Skeletal muscle tissue (tissue), 4 donors: Measurements from ENCODE around the gene SCGN. TPM values are rescaled to one million over a fixed set of nuclear protein-coding genes. Genes with fewer than 3 reads are reported as not detected.

Source experiments
- H3K27ac ChIP-seq: one replicate; pipeline ENCODE4 v1.7.0; 2013; ENCODE audit warnings: mild to moderate bottlenecking, low read depth, low read length, inconsistent platforms
- H3K27me3 ChIP-seq, 3 donors: one replicate each; pipeline ENCODE4 v1.7.0; 2013; ENCODE audit warnings: low read length in 3 of 3; ENCODE audit not compliant: control insufficient read depth in 3 of 3, insufficient read depth in 3 of 3
- H3K36me3 ChIP-seq, 3 donors: one replicate each; pipeline ENCODE4 v1.7.0; 2013; ENCODE audit warnings: low read length in 3 of 3; ENCODE audit not compliant: control insufficient read depth in 3 of 3, insufficient read depth in 3 of 3
- H3K4me1 ChIP-seq, 3 donors: one replicate each; pipeline ENCODE4 v1.7.0; 2013; ENCODE audit warnings: low read length in 3 of 3, mild to moderate bottlenecking in 3 of 3; ENCODE audit not compliant: control insufficient read depth in 3 of 3, insufficient read depth in 3 of 3
- H3K4me3 ChIP-seq, 3 donors: one replicate each; pipeline ENCODE4 v1.7.0; 2013; ENCODE audit warnings: low read length in 3 of 3
- H3K9ac ChIP-seq, 3 donors: one replicate each; pipeline ENCODE4 v1.7.0; 2013; ENCODE audit warnings: low read length in 3 of 3, mild to moderate bottlenecking in 3 of 3, moderate library complexity in 2 of 3, low read depth in 1 of 3
- H3K9me3 ChIP-seq, 3 donors: one replicate each; pipeline ENCODE4 v1.7.0; 2013; ENCODE audit warnings: low read length in 3 of 3; ENCODE audit not compliant: control insufficient read depth in 3 of 3
- total RNA-seq: library from RNA; depleted of rRNA; stranded (reverse); fragments of >200 nt; gene quantifications from one replicate; pipeline ENCODE4 v1.2.3, GENCODE V29; 2014
- donor health status: Osteomylitis.

The SCGN gene
- total RNA-seq, 1 donor from 2014 or later = 1.0 TPM

DNA sequence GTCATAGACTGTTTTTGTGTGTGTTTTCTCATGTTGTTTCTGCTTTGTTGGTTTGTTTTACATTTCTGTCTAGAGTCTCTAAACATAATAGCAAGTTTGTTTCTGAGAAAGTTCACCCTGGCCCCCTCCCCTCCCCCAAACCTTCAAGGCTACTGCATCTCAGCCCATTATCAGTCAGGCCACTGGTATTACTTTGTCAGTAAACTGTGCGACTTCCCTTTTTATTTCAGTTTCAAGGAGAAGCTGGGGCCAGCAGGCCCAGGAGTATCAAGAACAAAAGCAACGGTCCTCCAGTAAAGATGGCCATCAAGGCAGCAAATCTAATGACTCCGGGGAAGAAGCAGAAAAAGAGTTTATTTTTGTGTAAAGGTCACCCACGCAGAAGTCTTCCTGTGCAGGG is 32.8 kb upstream of the SCGN start:
- H3K9ac ChIP-seq = no peak overlapping the region
- no peak overlapping the region for H3K27ac ChIP-seq
- no peaks in the 10 kb centered on the region for H3K36me3 ChIP-seq
- no peaks in the 10 kb centered on the region for H3K27me3 ChIP-seq
- no peaks in the 10 kb centered on the region for H3K4me1 ChIP-seq
- no peak overlapping the region for H3K4me3 ChIP-seq
- H3K9me3 ChIP-seq = no peaks in the 10 kb centered on the region

DNA sequence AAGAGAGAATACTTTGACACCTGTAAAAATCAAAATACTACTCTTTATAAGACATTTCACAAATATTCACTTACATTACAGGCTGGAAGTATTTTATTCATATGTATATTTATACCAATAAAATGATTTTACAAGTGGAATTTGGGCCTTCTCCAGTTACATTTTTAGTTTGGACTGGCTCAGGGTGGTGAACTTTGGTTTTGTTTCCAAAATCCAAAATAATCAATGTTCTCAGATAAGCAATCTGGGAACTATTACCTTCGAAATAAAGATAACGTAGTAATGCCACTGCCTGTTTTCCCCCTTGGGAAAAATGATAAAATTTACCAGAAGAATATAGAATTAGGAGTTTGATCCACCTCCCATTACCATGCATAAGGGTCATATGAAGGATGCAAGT is 31.6 kb upstream of the SCGN start:
- H3K36me3 ChIP-seq = no peaks in the 10 kb centered on the region
- no peaks in the 10 kb centered on the region for H3K9me3 ChIP-seq
- H3K27ac ChIP-seq = no peak overlapping the region
- no peak overlapping the region for H3K9ac ChIP-seq
- no peaks in the 10 kb centered on the region for H3K27me3 ChIP-seq
- no peaks in the 10 kb centered on the region for H3K4me1 ChIP-seq
- H3K4me3 ChIP-seq = no peak overlapping the region

DNA sequence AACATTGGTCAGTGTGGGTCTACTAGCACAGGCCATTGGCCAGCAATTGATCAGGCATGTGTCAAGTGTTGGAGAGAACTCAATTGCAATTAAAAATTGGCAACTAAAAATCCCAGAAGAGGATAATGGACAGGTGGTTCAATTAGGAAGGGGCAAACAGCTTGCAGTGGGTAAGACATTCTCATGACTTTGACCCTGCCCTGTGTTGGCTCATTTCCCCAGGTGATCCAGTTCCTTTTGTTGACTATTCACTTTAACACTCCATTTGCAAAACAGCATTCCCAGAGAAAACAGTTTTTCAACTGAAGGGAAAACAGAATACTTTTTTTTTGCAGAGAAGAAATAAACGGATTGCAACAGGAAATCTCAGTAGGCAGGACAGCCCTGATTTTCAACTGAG is 28.9 kb upstream of the SCGN start:
- H3K9ac ChIP-seq = no peak overlapping the region
- no peaks in the 10 kb centered on the region for H3K9me3 ChIP-seq
- H3K27me3 ChIP-seq = no peaks in the 10 kb centered on the region
- H3K36me3 ChIP-seq = no peaks in the 10 kb centered on the region
- H3K27ac ChIP-seq = no peak overlapping the region
- no peaks in the 10 kb centered on the region for H3K4me1 ChIP-seq
- no peak overlapping the region for H3K4me3 ChIP-seq

DNA sequence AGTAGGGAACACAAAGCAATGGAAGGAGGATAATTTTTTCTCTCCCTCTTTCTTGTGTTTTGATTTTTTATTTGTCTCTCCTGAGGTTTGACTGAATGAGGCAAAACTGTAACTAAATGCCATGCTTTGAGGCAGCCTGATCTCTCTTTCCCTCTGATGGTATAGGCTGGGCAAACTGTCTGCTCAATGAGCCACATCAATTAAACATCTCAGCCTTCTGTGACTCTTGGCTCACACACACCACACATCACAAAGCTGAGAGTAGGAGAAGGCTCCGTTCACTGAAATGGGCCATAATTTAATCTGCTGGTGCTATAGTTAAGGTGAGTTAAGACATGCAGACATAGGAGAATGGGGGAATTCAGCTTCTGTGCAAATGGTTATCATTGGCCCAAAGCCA is 28.1 kb upstream of the SCGN start:
- no peaks in the 10 kb centered on the region for H3K36me3 ChIP-seq
- no peaks in the 10 kb centered on the region for H3K4me1 ChIP-seq
- no peak overlapping the region for H3K9ac ChIP-seq
- no peaks in the 10 kb centered on the region for H3K27me3 ChIP-seq
- no peaks in the 10 kb centered on the region for H3K9me3 ChIP-seq
- H3K4me3 ChIP-seq = no peak overlapping the region
- no peak overlapping the region for H3K27ac ChIP-seq

DNA sequence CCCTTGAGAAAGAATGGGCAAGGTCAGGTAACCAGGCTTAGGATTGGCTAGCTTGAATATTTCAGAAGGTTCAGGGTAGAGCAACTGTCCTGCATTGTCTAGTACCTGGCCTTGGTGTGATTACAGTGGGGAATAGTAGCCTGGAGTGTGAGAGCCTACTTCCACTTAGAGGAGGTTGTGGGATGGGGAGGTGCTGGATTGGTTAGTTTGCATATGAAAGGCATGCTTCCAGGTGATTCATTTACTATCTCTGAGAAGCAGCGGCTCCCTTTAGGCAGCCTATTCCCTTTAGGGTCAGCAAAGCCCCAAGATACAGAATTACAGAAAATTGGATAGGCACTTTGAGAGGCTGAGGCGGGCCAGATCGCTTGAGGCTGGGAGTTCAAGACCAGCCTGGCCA is 25.0 kb upstream of the SCGN start:
- no peak overlapping the region for H3K9ac ChIP-seq
- no peaks in the 10 kb centered on the region for H3K9me3 ChIP-seq
- H3K27ac ChIP-seq = no peak overlapping the region
- H3K4me1 ChIP-seq = no peaks in the 10 kb centered on the region
- no peaks in the 10 kb centered on the region for H3K36me3 ChIP-seq
- no peak overlapping the region for H3K4me3 ChIP-seq
- peaks cover 0 to 6% (median 3%) of the 10 kb centered on the region in 3 donors for H3K27me3 ChIP-seq

DNA sequence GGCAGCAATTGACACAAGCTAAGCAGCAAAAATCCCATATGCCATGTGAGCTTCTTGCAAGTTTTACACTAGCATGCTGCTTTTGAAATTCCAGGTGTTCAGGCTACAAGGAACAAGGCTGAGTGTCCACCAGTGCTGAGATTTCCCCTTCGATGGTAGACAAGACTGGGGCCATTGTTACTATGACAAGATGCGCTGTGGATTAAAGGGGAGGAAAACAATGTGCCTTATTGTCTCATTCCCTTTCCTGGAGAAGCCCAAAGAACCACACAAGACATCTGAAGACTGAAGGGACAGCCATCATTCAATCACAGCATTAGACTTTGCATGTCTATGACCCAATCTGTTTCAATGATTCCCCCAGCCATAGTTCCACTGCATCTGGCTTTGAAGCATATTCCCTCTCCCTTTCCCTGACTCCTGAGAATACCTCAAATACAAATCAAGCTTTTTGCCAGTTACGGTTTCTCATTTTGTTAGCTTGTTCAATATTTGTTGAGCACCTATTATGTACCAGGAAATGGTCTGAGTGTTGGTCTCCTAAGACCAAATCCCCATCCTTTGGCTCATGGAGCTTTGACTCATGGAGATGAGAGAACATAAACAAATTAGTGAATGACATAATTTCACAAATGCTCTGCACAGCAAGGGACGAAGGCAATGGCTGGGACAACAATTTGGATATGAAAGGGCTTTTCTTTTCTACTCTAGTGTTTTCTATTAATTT is 23.4 kb upstream of the SCGN start:
- H3K27ac ChIP-seq = no peak overlapping the region
- peaks cover 0 to 6% (median 3%) of the 10 kb centered on the region in 3 donors for H3K27me3 ChIP-seq
- no peak overlapping the region for H3K4me3 ChIP-seq
- no peaks in the 10 kb centered on the region for H3K9me3 ChIP-seq
- no peaks in the 10 kb centered on the region for H3K36me3 ChIP-seq
- no peaks in the 10 kb centered on the region for H3K4me1 ChIP-seq
- no peak overlapping the region for H3K9ac ChIP-seq

DNA sequence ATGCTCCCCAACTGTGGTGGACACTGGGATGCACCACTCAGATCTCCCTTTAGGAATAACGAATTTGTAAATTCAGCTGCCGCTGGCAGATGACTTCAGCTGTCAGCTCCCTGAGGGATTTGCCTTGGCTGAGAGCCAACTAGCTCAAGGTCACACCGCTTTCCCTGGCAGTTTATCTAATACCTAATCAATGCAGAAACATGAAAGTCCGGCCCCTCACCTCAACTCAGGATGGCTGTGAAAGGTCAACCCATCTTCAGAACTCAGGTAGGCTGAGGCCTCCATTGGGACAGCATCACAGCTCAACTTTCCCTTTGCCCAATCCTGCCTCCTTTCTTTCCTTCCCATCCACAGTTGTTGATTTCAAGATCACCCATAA is 22.8 kb upstream of the SCGN start:
- no peak overlapping the region for H3K4me3 ChIP-seq
- H3K27me3 ChIP-seq = peaks cover 0 to 6% (median 3%) of the 10 kb centered on the region in 3 donors
- no peak overlapping the region for H3K27ac ChIP-seq

DNA sequence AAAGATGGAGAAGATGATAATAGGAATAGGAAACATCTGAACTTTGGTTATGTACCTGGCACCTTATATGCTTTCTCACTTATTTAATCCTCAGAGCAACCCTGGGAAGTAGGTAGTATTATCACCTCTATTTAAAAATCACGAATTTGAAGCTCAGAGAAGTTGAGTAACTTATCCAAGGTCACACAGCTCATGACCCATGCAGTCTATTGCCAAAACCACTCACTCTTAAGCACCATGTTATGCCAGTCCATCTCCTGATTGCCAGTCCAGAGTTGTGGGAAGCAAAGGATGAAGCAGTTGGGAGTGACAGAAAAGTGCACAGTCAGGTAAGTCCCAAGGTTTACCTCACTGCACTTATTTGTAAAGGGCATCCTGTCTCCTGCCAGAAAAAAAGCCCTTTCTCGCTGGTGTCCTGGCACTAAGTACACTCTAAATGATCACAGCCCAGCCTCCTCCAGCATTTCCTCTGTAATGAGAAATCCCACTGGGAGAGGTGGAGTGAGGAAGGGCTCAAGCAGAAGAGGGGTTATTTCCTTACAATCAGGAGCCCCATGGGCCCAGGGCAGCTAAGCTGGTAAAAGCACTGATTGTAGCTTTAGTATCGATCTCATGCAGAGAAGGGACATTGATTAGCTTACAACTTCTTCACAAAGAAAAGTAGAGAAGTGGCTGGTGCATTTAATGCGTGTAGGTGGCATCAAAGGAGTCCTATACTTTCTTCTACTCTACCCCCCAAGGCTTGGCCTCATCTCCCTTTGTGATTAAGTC is 21.3 kb upstream of the SCGN start:
- Histone ChIP-seq H3K4me3 (no peak overlapping the region), H3K4me1 (no peaks in the 10 kb centered on the region), H3K9me3 (no peaks in the 10 kb centered on the region), H3K36me3 (no peaks in the 10 kb centered on the region), H3K27me3 (peaks cover 0 to 6% (median 5%) of the 10 kb centered on the region in 3 donors), H3K27ac (no peak overlapping the region), H3K9ac (no peak overlapping the region)

More for the DNA sequence above, 22.8 kb upstream of the SCGN start:
- Histone ChIP-seq H3K9me3 (no peaks in the 10 kb centered on the region), H3K4me1 (no peaks in the 10 kb centered on the region), H3K36me3 (no peaks in the 10 kb centered on the region), H3K9ac (no peak overlapping the region)

DNA sequence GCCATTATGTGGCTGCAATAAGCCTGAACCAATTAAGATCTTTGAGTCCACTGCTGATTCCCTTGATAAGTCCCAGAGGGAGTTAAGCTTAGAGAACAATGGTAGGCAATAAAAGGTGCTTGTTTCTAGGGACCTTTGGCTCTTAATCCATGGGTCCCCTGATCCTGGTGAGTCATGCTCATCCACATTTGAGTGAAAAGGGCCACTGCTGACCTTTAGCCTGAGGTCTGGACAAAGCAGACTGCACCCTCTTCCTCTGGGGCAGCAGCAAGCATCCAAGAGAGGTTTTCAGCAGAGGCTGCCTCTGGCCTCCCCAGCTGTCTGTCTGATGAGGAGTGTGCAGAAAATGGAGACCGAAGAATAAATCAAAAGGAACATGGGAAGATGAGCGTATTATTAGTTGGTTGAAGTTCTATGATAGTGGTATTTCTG is 16.1 kb upstream of the SCGN start:
- Histone ChIP-seq H3K4me1 (no peaks in the 10 kb centered on the region), H3K27ac (no peak overlapping the region), H3K4me3 (no peak overlapping the region), H3K9me3 (no peaks in the 10 kb centered on the region), H3K27me3 (peaks cover 0 to 11% (median 6%) of the 10 kb centered on the region in 3 donors), H3K36me3 (no peaks in the 10 kb centered on the region), H3K9ac (no peak overlapping the region)

DNA sequence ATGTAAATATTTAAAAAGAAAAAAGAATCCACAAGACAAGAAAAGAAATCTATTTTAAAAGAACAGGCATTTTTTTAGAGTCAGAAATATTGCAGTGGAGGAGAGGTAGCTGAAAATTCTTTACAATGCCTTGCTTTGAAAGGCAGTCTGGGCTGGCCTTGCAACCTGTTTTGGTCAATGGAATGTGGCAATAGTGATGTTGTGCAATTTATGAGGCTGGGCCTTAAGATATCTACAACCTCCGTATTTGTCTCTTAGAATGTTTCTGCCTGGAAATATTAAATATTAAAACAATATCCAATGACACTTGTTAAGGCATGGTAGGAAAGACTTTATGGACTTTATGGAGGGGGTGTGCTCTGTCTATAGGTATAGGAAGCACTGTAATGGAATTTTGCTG is 14.8 kb upstream of the SCGN start:
- no peak overlapping the region for H3K27ac ChIP-seq
- H3K4me3 ChIP-seq = no peak overlapping the region
- peaks cover 0 to 13% (median 0%) of the 10 kb centered on the region in 3 donors for H3K27me3 ChIP-seq
- H3K36me3 ChIP-seq = no peaks in the 10 kb centered on the region
- no peaks in the 10 kb centered on the region for H3K4me1 ChIP-seq
- no peaks in the 10 kb centered on the region for H3K9me3 ChIP-seq
- no peak overlapping the region for H3K9ac ChIP-seq
